HK-2 (cell line): ENCODE measurements around the gene ZNF22.

ENCODE experiments used
- DNase-seq: peaks from one replicate; pipeline ENCODE4 v3.0.0-alpha.2; 2018; ENCODE audit not compliant: unreplicated experiment

Gene ZNF22

GRCh38 chr10:45015590-45015989 lies 14.9 kb downstream of the ZNF22 start:
- DNase-seq = no peak

- no peak for DNase-seq
Observed at GRCh38 chr10:45023426-45023825, 22.7 kb downstream of the ZNF22 start.

- DNase-seq = no peak
Observed at GRCh38 chr10:45034301-45034700, 33.6 kb downstream of the ZNF22 start.

GRCh38 chr10:45035673-45036072 lies 35.0 kb downstream of the ZNF22 start:
- no peak for DNase-seq

GRCh38 chr10:45040921-45041542 lies 40.3 kb downstream of the ZNF22 start:
- no peak for DNase-seq

GRCh38 chr10:45044290-45044689 lies 43.6 kb downstream of the ZNF22 start:
- DNase-seq = no peak

- no peak for DNase-seq
Observed at GRCh38 chr10:45050551-45051235, 50.0 kb downstream of the ZNF22 start.

GRCh38 chr10:45052700-45053099 lies 52.0 kb downstream of the ZNF22 start:
- DNase-seq = no peak

GRCh38 chr10:45053569-45054100 lies 52.9 kb downstream of the ZNF22 start:
- no peak for DNase-seq
